ENCODE data around the gene ZNF343. TPM values are rescaled to one million over a fixed set of nuclear protein-coding genes. Genes with fewer than 3 reads are reported as not detected.

ZNF343 gene
- total RNA-seq, 4 donors from 2014 or later, result 12.0 to 15.6 (median 13.6) TPM

DNA sequence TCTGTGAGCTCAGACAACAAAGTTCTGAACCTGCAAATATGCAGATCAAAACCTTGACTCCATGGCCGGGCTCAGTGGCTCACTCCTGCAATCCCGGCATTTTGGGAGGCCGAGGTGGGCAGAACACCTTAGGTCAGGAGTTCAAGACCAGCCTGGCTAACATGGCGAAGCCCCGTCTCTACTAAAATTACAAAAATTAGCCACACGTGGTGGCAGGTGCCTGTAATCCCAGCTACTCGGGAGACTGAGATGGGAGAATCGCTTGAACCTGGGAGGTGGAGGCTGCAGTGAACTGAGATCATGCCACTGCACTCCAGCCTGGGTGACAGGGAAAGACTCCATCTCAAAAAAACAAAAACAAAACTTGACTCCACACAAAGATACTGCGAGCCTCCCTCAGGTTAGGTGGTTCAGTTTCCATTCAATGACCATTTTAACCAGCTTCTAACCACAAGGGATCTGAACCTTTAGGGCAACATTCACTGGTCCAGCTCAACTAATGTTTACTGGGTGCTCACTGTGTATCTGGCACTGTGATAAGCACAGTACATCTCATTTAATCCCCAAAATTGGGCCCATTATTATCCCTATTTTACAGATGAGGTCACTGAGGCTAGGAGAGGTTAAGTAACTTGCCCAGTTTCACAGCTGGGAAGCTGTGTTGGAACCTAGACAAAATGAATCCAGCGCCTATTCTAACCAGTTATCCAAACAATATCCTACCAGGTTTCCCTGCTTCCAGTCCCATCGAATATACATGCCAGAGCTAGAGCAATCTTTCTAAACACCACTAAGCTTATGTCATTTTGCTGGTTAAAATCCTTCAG lies 39.9 kb downstream of the ZNF343 start:
- Histone ChIP-seq H3K4me3 (peak overlapping the region in 2 of 4 donors; percentile 70 to 77), H3K27ac (peak overlapping the region in 1 of 4 donors; percentile 94), H3K4me1 (peaks cover 0 to 43% (median 3%) of the 10 kb centered on the region in 4 donors), H3K9me3 (no peaks in the 10 kb centered on the region), H3K36me3 (peaks cover 0 to 39% (median 8%) of the 10 kb centered on the region in 3 donors), H3K27me3 (no peaks in the 10 kb centered on the region)
- WGBS, 2 donors, result 72 to 76% methylated on average over 11 of the region's 11 CpGs
- TF ChIP-seq EP300 (IDR thresholded peaks at IDR 0.05) (no peak), POLR2A (IDR thresholded peaks at IDR 0.05) (no peak), CTCF (IDR thresholded peaks at IDR 0.05) (no peak)
- no peak for DNase-seq (ENCODE audit: low spot score in 2 of 2)

DNA sequence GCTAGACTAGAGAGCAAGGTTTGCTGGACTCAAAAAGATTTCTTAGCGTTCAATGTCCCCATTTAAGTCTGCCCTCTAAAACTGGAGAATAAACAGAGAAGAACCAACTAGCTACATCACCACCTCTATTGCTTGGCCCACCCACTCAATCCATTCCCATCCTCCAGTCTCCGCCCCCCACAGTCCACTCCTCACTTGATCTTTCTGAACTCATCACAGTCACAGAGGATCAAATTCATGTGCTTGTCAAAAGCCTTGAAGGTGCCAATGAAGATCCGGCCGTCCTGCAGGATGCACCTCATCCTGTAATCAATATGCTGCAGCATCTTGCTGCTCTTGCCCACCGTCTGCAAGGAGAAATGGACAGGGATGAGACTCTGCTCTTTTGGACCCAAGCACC lies 41.3 kb downstream of the ZNF343 start:
- Histone ChIP-seq H3K9me3 (no peaks in the 10 kb centered on the region), H3K4me1 (peaks cover 0 to 43% (median 3%) of the 10 kb centered on the region in 4 donors), H3K27me3 (no peaks in the 10 kb centered on the region), H3K36me3 (peaks cover 8 to 52% (median 12%) of the 10 kb centered on the region in 3 donors), H3K27ac (no peak overlapping the region), H3K4me3 (no peak overlapping the region)
- 86 to 87% methylated on average over 5 of the region's 5 CpGs for WGBS, 2 donors
- DNase-seq (ENCODE audit: low spot score in 2 of 2), result no peak
- no peak for TF ChIP-seq EP300 (IDR thresholded peaks at IDR 0.05)
- no peak for TF ChIP-seq POLR2A (IDR thresholded peaks at IDR 0.05)
- TF ChIP-seq CTCF (IDR thresholded peaks at IDR 0.05), result no peak

GRCh38 chr20:2465100-2465499 lies 43.6 kb downstream of the ZNF343 start:
- Histone ChIP-seq H3K4me1 (peaks cover 0 to 36% (median 3%) of the 10 kb centered on the region in 4 donors), H3K27me3 (no peaks in the 10 kb centered on the region), H3K27ac (no peak overlapping the region), H3K9me3 (no peaks in the 10 kb centered on the region), H3K4me3 (no peak overlapping the region), H3K36me3 (peaks cover 10 to 75% (median 23%) of the 10 kb centered on the region in 3 donors)
- DNase-seq (ENCODE audit: low spot score in 2 of 2), result no peak
- 95 to 96% methylated on average over 6 of the region's 6 CpGs for WGBS, 2 donors
- TF ChIP-seq CTCF (IDR thresholded peaks at IDR 0.05) (no peak), EP300 (IDR thresholded peaks at IDR 0.05) (no peak), POLR2A (IDR thresholded peaks at IDR 0.05) (no peak)

DNA sequence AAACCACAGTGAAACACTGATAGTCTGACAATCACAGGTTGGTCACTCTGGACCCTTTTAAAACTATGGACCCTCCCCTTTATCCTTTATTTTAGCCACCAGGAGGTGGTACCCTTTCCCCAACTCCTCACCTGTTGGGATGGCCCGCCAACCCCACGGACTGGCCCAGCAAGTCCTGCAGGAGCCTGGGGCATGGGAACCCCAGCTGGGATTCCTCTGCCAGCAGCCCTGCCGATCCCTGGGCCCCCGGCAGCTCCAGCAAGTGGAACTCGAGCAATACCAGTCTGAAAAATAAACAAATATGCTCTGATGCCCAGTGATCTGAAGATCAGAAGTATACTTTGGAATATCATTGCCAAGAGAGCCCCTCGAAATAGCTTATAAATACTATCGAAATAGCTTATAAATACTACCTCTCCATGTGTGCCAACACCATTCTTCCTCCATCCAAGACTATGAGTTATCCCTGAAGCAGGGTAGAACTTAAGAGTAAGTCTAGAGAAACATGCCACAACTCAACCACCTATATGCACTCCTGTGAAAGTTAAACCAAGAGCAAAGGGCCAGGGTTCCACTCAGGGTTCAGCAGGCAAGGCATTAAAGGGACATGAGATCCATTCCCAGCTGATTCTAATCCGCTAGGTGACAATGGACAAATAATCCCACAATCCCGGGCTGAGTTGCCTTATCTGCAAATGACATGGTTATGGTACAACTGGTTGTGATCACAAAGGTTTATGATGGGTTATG lies 44.9 kb downstream of the ZNF343 start:
- TF ChIP-seq CTCF (IDR thresholded peaks at IDR 0.05) (no peak), POLR2A (IDR thresholded peaks at IDR 0.05) (no peak), EP300 (IDR thresholded peaks at IDR 0.05) (no peak)
- peaks cover 10 to 87% (median 23%) of the 10 kb centered on the region in 3 donors for H3K36me3 ChIP-seq
- no peak overlapping the region for H3K4me3 ChIP-seq

DNA sequence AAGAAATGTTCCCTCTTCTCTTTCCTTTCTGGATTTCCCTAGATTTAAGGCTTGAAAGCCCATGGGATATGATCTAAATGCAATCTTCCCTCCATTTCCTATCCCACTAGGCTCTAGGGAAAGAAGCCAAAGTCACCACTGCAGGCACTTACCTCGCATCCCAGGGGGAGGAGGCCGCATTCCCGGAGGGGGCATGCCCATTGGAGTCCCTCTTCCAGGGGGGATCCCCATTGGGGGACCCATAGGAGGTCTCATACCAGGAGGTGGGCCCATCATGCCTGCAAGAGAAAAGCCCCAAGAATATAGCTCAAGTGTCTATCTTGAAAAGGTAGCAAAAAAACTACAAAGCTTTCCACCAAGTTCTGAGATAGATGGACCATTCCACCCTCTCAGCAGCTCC lies 46.2 kb downstream of the ZNF343 start:
- H3K9me3 ChIP-seq, result no peaks in the 10 kb centered on the region
- DNase-seq (ENCODE audit: low spot score in 2 of 2), result no peak
- TF ChIP-seq EP300 (IDR thresholded peaks at IDR 0.05) (no peak), POLR2A (IDR thresholded peaks at IDR 0.05) (no peak), CTCF (IDR thresholded peaks at IDR 0.05) (no peak)
- H3K4me1 ChIP-seq, result peaks cover 0 to 13% (median 0%) of the 10 kb centered on the region in 4 donors
- H3K4me3 ChIP-seq, result no peak overlapping the region
- no peak overlapping the region for H3K27ac ChIP-seq
- H3K27me3 ChIP-seq, result no peaks in the 10 kb centered on the region
- peaks cover 10 to 85% (median 23%) of the 10 kb centered on the region in 3 donors for H3K36me3 ChIP-seq
- WGBS, 2 donors, result 90 to 96% methylated on average over 3 of the region's 3 CpGs

More for the DNA sequence above, 44.9 kb downstream of the ZNF343 start:
- WGBS, 2 donors, result 92 to 96% methylated on average over 9 of the region's 9 CpGs
- DNase-seq (ENCODE audit: low spot score in 2 of 2), result no peak
- Histone ChIP-seq H3K4me1 (peaks cover 0 to 26% (median under 1%) of the 10 kb centered on the region in 4 donors), H3K27me3 (no peaks in the 10 kb centered on the region), H3K27ac (no peak overlapping the region), H3K9me3 (no peaks in the 10 kb centered on the region)

All from tibial nerve (tissue), 4 donors.